HUES48 (cell line): ENCODE results near the gene SCIMP.
"Not testable (repeated sequence)": the region's sequence is repeated elsewhere in the genome, so short reads cannot be mapped to it uniquely, and the experiment has no call there.

ENCODE experiments used
- H3K27ac ChIP-seq: one replicate; pipeline ENCODE4 v1.7.0; 2013; ENCODE audit warnings: low read depth, low read length, inconsistent platforms
- H3K27me3 ChIP-seq: 2 replicates; pipeline ENCODE4 v1.6.1; 2013; ENCODE audit warnings: mild to moderate bottlenecking, low read length; ENCODE audit not compliant: control insufficient read depth, insufficient read depth
- H3K36me3 ChIP-seq: 2 replicates; pipeline ENCODE4 v1.6.1; 2013; ENCODE audit warnings: low read length; ENCODE audit not compliant: control insufficient read depth, insufficient read depth
- H3K4me1 ChIP-seq: 2 replicates; pipeline ENCODE4 v1.6.1; 2013; ENCODE audit warnings: mild to moderate bottlenecking, low read length; ENCODE audit not compliant: control insufficient read depth, insufficient read depth
- H3K4me3 ChIP-seq: 2 replicates; pipeline ENCODE4 v1.5.1; 2013; ENCODE audit warnings: mild to moderate bottlenecking, low read depth, low read length
- H3K9ac ChIP-seq: 2 replicates; pipeline ENCODE4 v1.6.1; 2013; ENCODE audit warnings: mild to moderate bottlenecking, low read depth, low read length, moderate library complexity
- H3K9me3 ChIP-seq: 2 replicates; pipeline ENCODE4 v1.6.1; 2013; ENCODE audit warnings: low read length; ENCODE audit not compliant: control insufficient read depth, insufficient read depth

Gene SCIMP

GRCh38 chr17:5260542-5260941, 25.9 kb upstream of the SCIMP start:
- Histone ChIP-seq H3K27ac (no peak overlapping the region), H3K4me3 (no peak overlapping the region), H3K36me3 (no peaks in the 10 kb centered on the region)

DNA sequence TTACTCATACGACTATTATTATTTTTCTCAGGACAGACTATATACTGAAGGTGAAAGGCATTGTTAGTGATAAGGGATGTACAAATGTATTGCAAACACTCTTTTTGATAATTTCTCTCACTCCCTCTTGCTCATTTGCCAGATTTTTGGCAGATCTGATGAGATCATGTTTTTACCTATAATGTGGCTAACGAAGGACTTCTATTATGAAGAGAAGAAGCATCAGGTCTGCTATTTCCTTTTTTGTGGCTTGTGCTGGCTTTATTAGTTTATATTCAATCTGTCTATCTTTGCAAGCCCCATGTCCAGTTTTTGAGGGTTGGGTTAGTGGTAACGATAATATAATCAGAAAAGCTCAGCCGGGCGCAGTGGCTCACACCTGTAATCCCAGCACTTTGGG, 22.5 kb upstream of the SCIMP start:
- no peak overlapping the region for H3K27ac ChIP-seq
- no peaks in the 10 kb centered on the region for H3K4me1 ChIP-seq
- H3K27me3 ChIP-seq, result no peaks in the 10 kb centered on the region
- no peaks in the 10 kb centered on the region for H3K36me3 ChIP-seq
- no peak overlapping the region for H3K9ac ChIP-seq
- no peaks in the 10 kb centered on the region for H3K9me3 ChIP-seq
- H3K4me3 ChIP-seq, result no peak overlapping the region

More at GRCh38 chr17:5260542-5260941, 25.9 kb upstream of the SCIMP start:
- H3K27me3 ChIP-seq, result no peaks in the 10 kb centered on the region
- H3K9ac ChIP-seq, result no peak overlapping the region
- H3K9me3 ChIP-seq, result no peaks in the 10 kb centered on the region
- no peaks in the 10 kb centered on the region for H3K4me1 ChIP-seq

DNA sequence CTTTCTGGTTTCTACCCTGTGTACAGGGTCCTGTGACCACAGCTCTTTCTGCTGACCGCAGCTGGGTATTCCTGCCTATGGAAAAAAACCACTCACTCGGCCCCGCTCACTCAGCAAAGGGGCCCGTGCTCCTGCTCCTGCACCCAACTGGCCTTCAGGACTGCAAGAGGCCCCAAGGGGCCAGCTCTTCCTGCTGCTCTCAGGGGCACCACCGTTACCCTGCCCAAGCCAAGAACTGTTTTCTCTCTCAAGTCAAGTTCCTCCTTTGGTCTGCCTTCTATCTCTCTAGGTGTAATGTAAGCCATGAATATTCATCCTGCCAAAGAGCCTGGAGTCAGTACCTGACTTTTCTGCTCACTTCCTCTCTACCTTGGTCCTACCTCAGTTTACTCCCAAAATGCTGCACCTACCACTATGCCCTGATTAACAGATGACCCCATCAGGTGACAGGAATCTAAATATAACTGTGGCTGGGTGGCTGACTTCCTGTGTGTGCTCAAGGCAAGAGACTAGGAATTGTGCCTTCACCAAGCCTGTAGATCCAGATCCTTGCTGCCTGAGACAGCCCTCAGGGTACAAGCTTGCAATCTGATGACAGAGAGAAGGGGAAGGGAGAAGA, 20.4 kb upstream of the SCIMP start:
- Histone ChIP-seq H3K36me3 (no peaks in the 10 kb centered on the region), H3K4me1 (no peaks in the 10 kb centered on the region), H3K27ac (no peak overlapping the region), H3K4me3 (no peak overlapping the region), H3K9me3 (no peaks in the 10 kb centered on the region), H3K27me3 (no peaks in the 10 kb centered on the region), H3K9ac (no peak overlapping the region)

DNA sequence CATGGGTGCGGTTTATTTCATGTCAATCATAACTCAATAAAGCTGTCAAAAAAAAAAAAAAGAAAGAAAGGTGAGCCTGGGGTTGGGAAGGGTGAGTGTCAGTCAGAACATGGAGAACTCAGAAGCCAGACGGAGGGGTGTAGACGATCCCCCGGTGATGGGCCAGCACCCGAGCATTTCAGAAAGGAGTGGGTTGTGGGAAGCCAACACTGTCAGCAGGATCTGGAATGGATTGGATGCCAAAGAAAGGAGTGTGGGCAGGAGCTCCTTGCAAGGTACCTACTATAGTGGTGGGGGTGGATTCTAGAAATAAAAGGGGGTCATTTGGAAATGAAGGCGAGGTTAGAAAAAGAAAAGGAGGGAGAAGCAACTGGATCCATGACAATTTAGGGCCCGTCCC, 19.8 kb upstream of the SCIMP start:
- no peak overlapping the region for H3K4me3 ChIP-seq
- no peaks in the 10 kb centered on the region for H3K27me3 ChIP-seq
- no peak overlapping the region for H3K9ac ChIP-seq
- no peaks in the 10 kb centered on the region for H3K36me3 ChIP-seq
- no peaks in the 10 kb centered on the region for H3K9me3 ChIP-seq
- no peak overlapping the region for H3K27ac ChIP-seq
- no peaks in the 10 kb centered on the region for H3K4me1 ChIP-seq

- Histone ChIP-seq H3K9ac (no peak overlapping the region), H3K36me3 (no peaks in the 10 kb centered on the region), H3K27me3 (no peaks in the 10 kb centered on the region), H3K9me3 (no peaks in the 10 kb centered on the region), H3K4me3 (no peak overlapping the region), H3K4me1 (no peaks in the 10 kb centered on the region; the same call in 1 of the 2 replicates), H3K27ac (no peak overlapping the region)
These were observed 15.0 kb upstream of the SCIMP start for GRCh38 chr17:5249615-5250014.

GRCh38 chr17:5248821-5249479, 14.3 kb upstream of the SCIMP start:
- H3K27me3 ChIP-seq, result no peaks in the 10 kb centered on the region
- H3K9me3 ChIP-seq, result no peaks in the 10 kb centered on the region
- H3K4me3 ChIP-seq, result no peak overlapping the region
- no peaks in the 10 kb centered on the region for H3K36me3 ChIP-seq
- peak overlapping the region; percentile 42 for H3K27ac ChIP-seq
- no peak overlapping the region for H3K9ac ChIP-seq
- no peaks in the 10 kb centered on the region; the same call in 1 of the 2 replicates for H3K4me1 ChIP-seq

- Histone ChIP-seq H3K9ac (no peak overlapping the region), H3K36me3 (no peaks in the 10 kb centered on the region), H3K27ac (no peak overlapping the region), H3K4me1 (no peaks in the 10 kb centered on the region; the same call in 1 of the 2 replicates), H3K27me3 (no peaks in the 10 kb centered on the region), H3K9me3 (no peaks in the 10 kb centered on the region), H3K4me3 (no peak overlapping the region)
These were observed 13.0 kb upstream of the SCIMP start for GRCh38 chr17:5247621-5248020.

- no peak overlapping the region for H3K9ac ChIP-seq
- H3K27ac ChIP-seq, result no peak overlapping the region
- H3K27me3 ChIP-seq, result no peaks in the 10 kb centered on the region
- H3K36me3 ChIP-seq, result no peaks in the 10 kb centered on the region
- no peaks in the 10 kb centered on the region for H3K4me1 ChIP-seq
- no peaks in the 10 kb centered on the region for H3K9me3 ChIP-seq
- H3K4me3 ChIP-seq, result no peak overlapping the region
These were observed 7.4 kb upstream of the SCIMP start for GRCh38 chr17:5241861-5242671.

- H3K4me1 ChIP-seq, H3K27me3 ChIP-seq, H3K9me3 ChIP-seq, H3K36me3 ChIP-seq, H3K4me3 ChIP-seq, H3K9ac ChIP-seq, H3K27ac ChIP-seq: not testable (repeated sequence)
These were observed 5.1 kb upstream of the SCIMP start for GRCh38 chr17:5239769-5240168.

- H3K9ac ChIP-seq, result no peak overlapping the region
- H3K4me3 ChIP-seq, result no peak overlapping the region
- H3K9me3 ChIP-seq, result no peaks in the 10 kb centered on the region
- no peaks in the 10 kb centered on the region for H3K27me3 ChIP-seq
- no peaks in the 10 kb centered on the region for H3K36me3 ChIP-seq
- H3K27ac ChIP-seq, result no peak overlapping the region
- no peaks in the 10 kb centered on the region for H3K4me1 ChIP-seq
These were observed 3.7 kb upstream of the SCIMP start for GRCh38 chr17:5238333-5238732.

- H3K9me3 ChIP-seq, result no peaks in the 10 kb centered on the region
- no peaks in the 10 kb centered on the region for H3K27me3 ChIP-seq
- no peaks in the 10 kb centered on the region for H3K36me3 ChIP-seq
- H3K4me1 ChIP-seq, result no peaks in the 10 kb centered on the region
- no peak overlapping the region for H3K4me3 ChIP-seq
- H3K9ac ChIP-seq, result no peak overlapping the region
- no peak overlapping the region for H3K27ac ChIP-seq
These were observed 2.9 kb upstream of the SCIMP start for GRCh38 chr17:5237541-5238016.
